ENCODE results near the gene CCR8.
"Not testable (repeated sequence)": the region's sequence is repeated elsewhere in the genome, so short reads cannot be mapped to it uniquely, and the experiment has no call there.

Gene CCR8

GRCh38 chr3:39351134-39351533, 21.6 kb downstream of the CCR8 start:
- DNase-seq: not testable (repeated sequence)

GRCh38 chr3:39353168-39353927, 23.8 kb downstream of the CCR8 start:
- DNase-seq: not testable (repeated sequence)

GRCh38 chr3:39358333-39358732, 28.8 kb downstream of the CCR8 start:
- no peak for DNase-seq

- peak; percentile 19 for DNase-seq
Observed at GRCh38 chr3:39361252-39361927, 31.9 kb downstream of the CCR8 start.

GRCh38 chr3:39362192-39362591, 32.7 kb downstream of the CCR8 start:
- no peak for DNase-seq

GRCh38 chr3:39362812-39363211, 33.3 kb downstream of the CCR8 start:
- no peak for DNase-seq

- DNase-seq: not testable (repeated sequence)
Observed at GRCh38 chr3:39370450-39370849, 40.9 kb downstream of the CCR8 start.

GRCh38 chr3:39372833-39373232, 43.3 kb downstream of the CCR8 start:
- DNase-seq: no peak

- no peak for DNase-seq
Observed at GRCh38 chr3:39376959-39377634, 47.6 kb downstream of the CCR8 start.

GRCh38 chr3:39378088-39378487, 48.6 kb downstream of the CCR8 start:
- DNase-seq: peak; percentile 44

GRCh38 chr3:39378957-39379777, 49.7 kb downstream of the CCR8 start:
- DNase-seq: no peak

GRCh38 chr3:39379778-39380155, 50.3 kb downstream of the CCR8 start:
- DNase-seq: no peak

- no peak for DNase-seq
Observed at GRCh38 chr3:39381432-39381831, 51.9 kb downstream of the CCR8 start.

All from stimulated activated CD4-positive, alpha-beta T cell treated with anti-CD3 and anti-CD28 coated beads, Interleukin-12 subunit alpha, Interleukin-12 subunit beta, amount 100 ng/mL, for 4 hours (primary cell).